ENCODE data around the gene CNTNAP5. TPM values are rescaled to one million over a fixed set of nuclear protein-coding genes. Genes with fewer than 3 reads are reported as not detected.

The CNTNAP5 gene
- total and polyA plus RNA-seq, 9 of the 15 experiments (the other 6 are each of a cell fraction or from before 2014, with no cell fraction given), result not detected

GRCh38 chr2:124692216-124692615 lies 667.1 kb downstream of the CNTNAP5 start:
- no peak overlapping the region for H2AFZ ChIP-seq (ENCODE audit: low read depth, low read length)
- no TSS peak for BruUV-seq (replicated peaks)
- POLR2A ChIA-PET, result interaction anchor here (0.7 kb wide), 1 partner anchor 208 kb away, joined by 3 read pairs; no protein-coding TSS in a partner anchor

GRCh38 chr2:124692707-124693106 lies 667.6 kb downstream of the CNTNAP5 start:
- 0% methylated on average over 1 of the region's 1 CpG for WGBS (ENCODE audit: insufficient coverage, low coverage, missing lambda C conversion rate)
- in situ Hi-C loops (cut with MboI), result no loop called here
- H3K9me3 ChIP-seq (replicated peaks; ENCODE audit: control insufficient read depth, insufficient read depth, low read depth, low read length), result no peaks in the 10 kb centered on the region
- CTCF ChIA-PET (ENCODE audit: low intra/inter-chr PET ratio), result no interaction called here
- H2AFZ ChIP-seq (ENCODE audit: low read depth, low read length), result no peak overlapping the region
- no TSS peak for BruUV-seq (replicated peaks)
- no peaks in the 10 kb centered on the region for H3K79me2 ChIP-seq (ENCODE audit: control insufficient read depth, insufficient read depth, low read length)
- no peaks in the 10 kb centered on the region for H4K20me1 ChIP-seq (replicated peaks; ENCODE audit: control insufficient read depth, insufficient read depth, low read length)
- no peaks in the 10 kb centered on the region for H3K4me1 ChIP-seq (replicated peaks in 1 of 2; ENCODE audit: control insufficient read depth in 2 of 2, insufficient read depth in 2 of 2, low read length in 2 of 2)
- H3K4me2 ChIP-seq (ENCODE audit: insufficient read depth, low read length), result no peak overlapping the region
- no peak for DNase-seq (ENCODE audit: extremely low read depth in 1 of 4, low spot score in 3 of 4)
- H3K27ac ChIP-seq (ENCODE audit: extremely low read depth, low read depth, low read length), result no peak overlapping the region
- no peak overlapping the region for H3K4me3 ChIP-seq
- ATAC-seq, result no peak
- H3K36me3 ChIP-seq (ENCODE audit: control insufficient read depth, insufficient read depth, low read length), result no peaks in the 10 kb centered on the region
- H3K27me3 ChIP-seq (ENCODE audit: control insufficient read depth in 2 of 2, insufficient read depth in 2 of 2, low read length in 2 of 2), result no peaks in the 10 kb centered on the region
- intact Hi-C loops (cut with micrococcal nuclease), result no loop called here
- POLR2A ChIA-PET, result interaction anchor here (0.7 kb wide), 1 partner anchor 208 kb away, joined by 3 read pairs; no protein-coding TSS in a partner anchor
- no peak overlapping the region for H3K9ac ChIP-seq (ENCODE audit: insufficient read depth in 1 of 2, low read depth in 2 of 2, low read length in 2 of 2)
- no peaks in the 10 kb centered on the region for H3K9me1 ChIP-seq (ENCODE audit: control insufficient read depth, insufficient read depth, low read length)
- FAIRE-seq, result no peak
- no peak for TF ChIP-seq KLF13 (tag; IDR thresholded peaks at IDR 0.05; ENCODE audit: borderline replicate concordance, low read depth)
- no peak for TF ChIP-seq ZNF589 (CRISPR knock-in tag; IDR thresholded peaks at IDR 0.05; ENCODE audit: low read depth)
- TF ChIP-seq FOXJ3 (CRISPR knock-in tag; IDR thresholded peaks at IDR 0.05), result no peak
- no peak for TF ChIP-seq ZKSCAN1 (IDR thresholded peaks at IDR 0.05; ENCODE audit: low read depth, low read length)
- no peak for TF ChIP-seq POLR2G (IDR thresholded peaks at IDR 0.05; ENCODE audit: low read depth, low read length)
- no peak for TF ChIP-seq ZNF586 (CRISPR knock-in tag; conservative IDR thresholded peaks at IDR 0.05)
- no peak for TF ChIP-seq ZNF316 (IDR thresholded peaks at IDR 0.05)
- TF ChIP-seq NFIX (CRISPR knock-in tag; IDR thresholded peaks at IDR 0.05; ENCODE audit: low read depth), result no peak
- TF ChIP-seq ZBTB43 (CRISPR knock-in tag; IDR thresholded peaks at IDR 0.05), result no peak

More at GRCh38 chr2:124692216-124692615, 667.1 kb downstream of the CNTNAP5 start:
- intact Hi-C loops (cut with micrococcal nuclease), result no loop called here
- Histone ChIP-seq H3K9me3 (replicated peaks; ENCODE audit: control insufficient read depth, insufficient read depth, low read depth, low read length) (no peaks in the 10 kb centered on the region), H3K4me2 (ENCODE audit: insufficient read depth, low read length) (no peak overlapping the region), H3K9me1 (ENCODE audit: control insufficient read depth, insufficient read depth, low read length) (no peaks in the 10 kb centered on the region), H3K9ac (ENCODE audit: insufficient read depth in 1 of 2, low read depth in 2 of 2, low read length in 2 of 2) (no peak overlapping the region), H3K79me2 (ENCODE audit: control insufficient read depth, insufficient read depth, low read length) (no peaks in the 10 kb centered on the region), H3K36me3 (ENCODE audit: control insufficient read depth, insufficient read depth, low read length) (no peaks in the 10 kb centered on the region), H3K4me3 (no peak overlapping the region), H3K27ac (ENCODE audit: extremely low read depth, low read depth, low read length) (no peak overlapping the region), H4K20me1 (replicated peaks; ENCODE audit: control insufficient read depth, insufficient read depth, low read length) (no peaks in the 10 kb centered on the region), H3K4me1 (replicated peaks in 1 of 2; ENCODE audit: control insufficient read depth in 2 of 2, insufficient read depth in 2 of 2, low read length in 2 of 2) (no peaks in the 10 kb centered on the region), H3K27me3 (ENCODE audit: control insufficient read depth in 2 of 2, insufficient read depth in 2 of 2, low read length in 2 of 2) (no peaks in the 10 kb centered on the region)
- TF ChIP-seq ZNF436 (CRISPR knock-in tag; IDR thresholded peaks at IDR 0.05), result no peak
- no peak for TF ChIP-seq ZNF431 (CRISPR knock-in tag; IDR thresholded peaks at IDR 0.05)
- no peak for TF ChIP-seq POLR2G (IDR thresholded peaks at IDR 0.05; ENCODE audit: low read depth, low read length)
- no peak for TF ChIP-seq EP300 (IDR thresholded peaks at IDR 0.05; ENCODE audit: low read length)
- no peak for TF ChIP-seq ZNF639 (CRISPR knock-in tag; conservative IDR thresholded peaks at IDR 0.05 in 1 of 2, IDR thresholded peaks at IDR 0.05 in 1 of 2)
- FAIRE-seq (no peak), ATAC-seq (no peak), DNase-seq (ENCODE audit: extremely low read depth in 1 of 4, low spot score in 3 of 4) (no peak)
- in situ Hi-C loops (cut with MboI), result no loop called here
- CTCF ChIA-PET (ENCODE audit: low intra/inter-chr PET ratio), result no interaction called here

Data from K562 (cell line).